Peyer's patch (tissue), 4 donors: ENCODE data around the gene ETV6. TPM values are rescaled to one million over a fixed set of nuclear protein-coding genes. Genes with fewer than 3 reads are reported as not detected.

ENCODE experiments used
- DNase-seq, 3 donors: peaks; one replicate each; pipeline ENCODE4 v3.0.0-alpha.2; 2017 to 2019
- H3K27ac ChIP-seq, 4 donors: fragments of 200-600 bp; sonication (generic); one replicate each; pipeline ENCODE4 v1.5.1; 2016 to 2019
- H3K27me3 ChIP-seq, 2 donors: fragments of 200-600 bp; sonication (generic); one replicate each; pipeline ENCODE4 v1.5.1; 2019
- H3K36me3 ChIP-seq, 3 donors: fragments of 200-600 bp; sonication (generic); one replicate each; pipeline ENCODE4 v1.5.1; 2016 to 2019
- H3K4me1 ChIP-seq, 4 donors: fragments of 200-600 bp; sonication (generic); one replicate each; pipeline ENCODE4 v1.5.1; 2016 to 2019
- H3K4me3 ChIP-seq, 4 donors: fragments of 200-600 bp; sonication (generic); 1 replicate in 3 of 4; 2 replicates in 1 of 4; pipeline ENCODE4 v1.5.1; 2016 to 2019; ENCODE audit warnings: mild to moderate bottlenecking in 1 of 4
- H3K9me3 ChIP-seq, 4 donors: fragments of 200-600 bp; sonication (generic); one replicate each; pipeline ENCODE4 v1.5.1; 2016 to 2019; ENCODE audit warnings: mild to moderate bottlenecking in 1 of 4
- POLR2A ChIP-seq, 2 donors: fragments of 450-650 bp; IDR thresholded peaks; one replicate each; pipeline ENCODE4 v1.5.1; 2017; ENCODE audit warnings: antibody characterized with exemption in 2 of 2, mild to moderate bottlenecking in 2 of 2, moderate library complexity in 2 of 2
- total RNA-seq, 4 donors: library from RNA; depleted of rRNA; stranded (reverse); fragments of >200 nt; gene quantifications; one replicate each; pipeline ENCODE4 v1.1.0, GENCODE V29; 2016
- TF ChIP-seq, protein P1 (sequence below), 6 experiments: fragments of 450-650 bp in 4 of 6; fragments of 200-600 bp in 2 of 6; sonication (generic) in 1 of 6; IDR thresholded peaks; one replicate each; pipeline ENCODE4 v1.5.1; 2017 to 2019; ENCODE audit warnings: antibody characterized with exemption in 6 of 6, mild to moderate bottlenecking in 3 of 6, moderate library complexity in 1 of 6

Gene ETV6
- total RNA-seq, 4 donors from 2014 or later = 35.4 to 49.5 (median 42.2) TPM

GRCh38 chr12:11739980-11740577 lies 90.6 kb downstream of the ETV6 start:
- DNase-seq = no peak
- Histone ChIP-seq H3K27me3 (no peaks in the 10 kb centered on the region), H3K4me1 (peaks cover 0 to 5% (median 0%) of the 10 kb centered on the region in 4 donors), H3K27ac (no peak overlapping the region), H3K9me3 (no peaks in the 10 kb centered on the region), H3K4me3 (no peak overlapping the region), H3K36me3 (no peaks in the 10 kb centered on the region)
- no peak for TF ChIP-seq POLR2A (IDR thresholded peaks at IDR 0.05)
- TF ChIP-seq, protein P1, sequence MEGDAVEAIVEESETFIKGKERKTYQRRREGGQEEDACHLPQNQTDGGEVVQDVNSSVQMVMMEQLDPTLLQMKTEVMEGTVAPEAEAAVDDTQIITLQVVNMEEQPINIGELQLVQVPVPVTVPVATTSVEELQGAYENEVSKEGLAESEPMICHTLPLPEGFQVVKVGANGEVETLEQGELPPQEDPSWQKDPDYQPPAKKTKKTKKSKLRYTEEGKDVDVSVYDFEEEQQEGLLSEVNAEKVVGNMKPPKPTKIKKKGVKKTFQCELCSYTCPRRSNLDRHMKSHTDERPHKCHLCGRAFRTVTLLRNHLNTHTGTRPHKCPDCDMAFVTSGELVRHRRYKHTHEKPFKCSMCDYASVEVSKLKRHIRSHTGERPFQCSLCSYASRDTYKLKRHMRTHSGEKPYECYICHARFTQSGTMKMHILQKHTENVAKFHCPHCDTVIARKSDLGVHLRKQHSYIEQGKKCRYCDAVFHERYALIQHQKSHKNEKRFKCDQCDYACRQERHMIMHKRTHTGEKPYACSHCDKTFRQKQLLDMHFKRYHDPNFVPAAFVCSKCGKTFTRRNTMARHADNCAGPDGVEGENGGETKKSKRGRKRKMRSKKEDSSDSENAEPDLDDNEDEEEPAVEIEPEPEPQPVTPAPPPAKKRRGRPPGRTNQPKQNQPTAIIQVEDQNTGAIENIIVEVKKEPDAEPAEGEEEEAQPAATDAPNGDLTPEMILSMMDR (IDR thresholded peaks at IDR 0.05) = no peak

GRCh38 chr12:11741434-11742092 lies 92.1 kb downstream of the ETV6 start:
- H3K36me3 ChIP-seq = no peaks in the 10 kb centered on the region
- peaks cover 0 to 5% (median 0%) of the 10 kb centered on the region in 4 donors for H3K4me1 ChIP-seq
- DNase-seq = no peak
- H3K27me3 ChIP-seq = no peaks in the 10 kb centered on the region
- no peak for TF ChIP-seq POLR2A (IDR thresholded peaks at IDR 0.05)
- TF ChIP-seq, protein P1 (IDR thresholded peaks at IDR 0.05) = no peak
- H3K4me3 ChIP-seq = no peak overlapping the region
- H3K27ac ChIP-seq = no peak overlapping the region
- H3K9me3 ChIP-seq = no peaks in the 10 kb centered on the region

- peaks cover 0 to 5% (median 2%) of the 10 kb centered on the region in 4 donors for H3K4me1 ChIP-seq
- H3K9me3 ChIP-seq = no peaks in the 10 kb centered on the region
- DNase-seq = no peak
- TF ChIP-seq, protein P1 (IDR thresholded peaks at IDR 0.05) = no peak
- TF ChIP-seq POLR2A (IDR thresholded peaks at IDR 0.05) = no peak
- H3K27me3 ChIP-seq = no peaks in the 10 kb centered on the region
- H3K4me3 ChIP-seq = no peak overlapping the region
- no peaks in the 10 kb centered on the region for H3K36me3 ChIP-seq
- peak overlapping the region in 1 of 4 donors; percentile 13 for H3K27ac ChIP-seq
Observed at GRCh38 chr12:11743423-11744409, 94.2 kb downstream of the ETV6 start.

DNA sequence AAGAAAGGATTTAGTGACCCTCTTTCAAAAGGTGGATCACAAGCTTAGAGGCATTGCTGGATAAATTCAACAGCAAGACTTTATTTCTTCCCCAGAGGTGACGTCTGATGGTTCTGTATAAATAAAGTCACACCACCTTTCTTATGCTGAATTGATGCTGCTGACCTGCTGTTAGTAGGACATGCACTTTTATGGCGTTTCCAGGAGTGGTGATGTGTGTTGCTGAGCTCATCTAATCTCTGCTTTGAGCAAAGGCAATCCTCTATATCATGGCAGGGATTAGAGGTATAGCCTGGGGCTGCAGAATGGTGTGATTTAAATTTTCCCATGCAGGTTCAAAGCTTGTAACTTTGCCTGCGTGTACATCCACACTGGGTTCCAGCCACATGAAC lies 94.9 kb downstream of the ETV6 start:
- H3K4me1 ChIP-seq = peaks cover 0 to 5% (median 2%) of the 10 kb centered on the region in 4 donors

GRCh38 chr12:11745113-11745512 lies 95.6 kb downstream of the ETV6 start:
- DNase-seq = no peak
- TF ChIP-seq, protein P1 (IDR thresholded peaks at IDR 0.05) = no peak
- no peak for TF ChIP-seq POLR2A (IDR thresholded peaks at IDR 0.05)
- Histone ChIP-seq H3K27ac (peak overlapping the region in 1 of 4 donors; percentile 62), H3K4me3 (no peak overlapping the region), H3K9me3 (no peaks in the 10 kb centered on the region), H3K4me1 (peaks cover 0 to 8% (median 4%) of the 10 kb centered on the region in 4 donors), H3K27me3 (no peaks in the 10 kb centered on the region), H3K36me3 (no peaks in the 10 kb centered on the region)

More for the DNA sequence above, 94.9 kb downstream of the ETV6 start:
- H3K27ac ChIP-seq = peak overlapping the region in 1 of 4 donors; percentile 13
- H3K36me3 ChIP-seq = no peaks in the 10 kb centered on the region
- no peaks in the 10 kb centered on the region for H3K27me3 ChIP-seq
- no peaks in the 10 kb centered on the region for H3K9me3 ChIP-seq
- DNase-seq = no peak
- H3K4me3 ChIP-seq = no peak overlapping the region
- TF ChIP-seq POLR2A (IDR thresholded peaks at IDR 0.05) = no peak
- TF ChIP-seq, protein P1 (IDR thresholded peaks at IDR 0.05) = no peak
